ENCODE results near the gene MSRB1.
"Not testable (repeated sequence)": the region's sequence is repeated elsewhere in the genome, so short reads cannot be mapped to it uniquely, and the experiment has no call there.

Gene MSRB1

DNA sequence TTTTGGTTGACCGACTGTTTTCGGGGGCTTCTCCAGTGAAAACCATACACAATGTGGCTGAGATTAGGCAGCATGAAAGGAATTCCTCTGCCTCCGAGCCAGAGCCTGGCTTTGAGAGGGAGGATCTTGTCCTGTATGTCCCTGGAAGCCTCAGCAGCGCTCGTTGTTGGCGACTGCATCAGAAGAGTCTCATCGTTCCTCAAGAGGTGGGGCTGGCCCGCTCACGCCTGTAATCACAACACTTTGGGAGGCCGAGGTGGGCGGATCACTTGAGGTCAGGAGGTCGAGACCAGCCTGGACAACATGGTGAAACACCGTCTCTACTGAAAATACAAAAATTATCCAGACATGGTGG, 39.8 kb downstream of the MSRB1 start:
- DNase-seq (ENCODE audit: low read depth), result no peak
- no peak overlapping the region for H3K4me3 ChIP-seq (ENCODE audit: low read depth, low read length)
- in situ Hi-C loops (cut with HindIII; ENCODE audit: low sequenced_read_pairs), result no loop called here
- TF ChIP-seq, protein P1, sequence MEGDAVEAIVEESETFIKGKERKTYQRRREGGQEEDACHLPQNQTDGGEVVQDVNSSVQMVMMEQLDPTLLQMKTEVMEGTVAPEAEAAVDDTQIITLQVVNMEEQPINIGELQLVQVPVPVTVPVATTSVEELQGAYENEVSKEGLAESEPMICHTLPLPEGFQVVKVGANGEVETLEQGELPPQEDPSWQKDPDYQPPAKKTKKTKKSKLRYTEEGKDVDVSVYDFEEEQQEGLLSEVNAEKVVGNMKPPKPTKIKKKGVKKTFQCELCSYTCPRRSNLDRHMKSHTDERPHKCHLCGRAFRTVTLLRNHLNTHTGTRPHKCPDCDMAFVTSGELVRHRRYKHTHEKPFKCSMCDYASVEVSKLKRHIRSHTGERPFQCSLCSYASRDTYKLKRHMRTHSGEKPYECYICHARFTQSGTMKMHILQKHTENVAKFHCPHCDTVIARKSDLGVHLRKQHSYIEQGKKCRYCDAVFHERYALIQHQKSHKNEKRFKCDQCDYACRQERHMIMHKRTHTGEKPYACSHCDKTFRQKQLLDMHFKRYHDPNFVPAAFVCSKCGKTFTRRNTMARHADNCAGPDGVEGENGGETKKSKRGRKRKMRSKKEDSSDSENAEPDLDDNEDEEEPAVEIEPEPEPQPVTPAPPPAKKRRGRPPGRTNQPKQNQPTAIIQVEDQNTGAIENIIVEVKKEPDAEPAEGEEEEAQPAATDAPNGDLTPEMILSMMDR (IDR thresholded peaks at IDR 0.05; ENCODE audit: low read depth, low read length, missing control alignments), result no peak

DNA sequence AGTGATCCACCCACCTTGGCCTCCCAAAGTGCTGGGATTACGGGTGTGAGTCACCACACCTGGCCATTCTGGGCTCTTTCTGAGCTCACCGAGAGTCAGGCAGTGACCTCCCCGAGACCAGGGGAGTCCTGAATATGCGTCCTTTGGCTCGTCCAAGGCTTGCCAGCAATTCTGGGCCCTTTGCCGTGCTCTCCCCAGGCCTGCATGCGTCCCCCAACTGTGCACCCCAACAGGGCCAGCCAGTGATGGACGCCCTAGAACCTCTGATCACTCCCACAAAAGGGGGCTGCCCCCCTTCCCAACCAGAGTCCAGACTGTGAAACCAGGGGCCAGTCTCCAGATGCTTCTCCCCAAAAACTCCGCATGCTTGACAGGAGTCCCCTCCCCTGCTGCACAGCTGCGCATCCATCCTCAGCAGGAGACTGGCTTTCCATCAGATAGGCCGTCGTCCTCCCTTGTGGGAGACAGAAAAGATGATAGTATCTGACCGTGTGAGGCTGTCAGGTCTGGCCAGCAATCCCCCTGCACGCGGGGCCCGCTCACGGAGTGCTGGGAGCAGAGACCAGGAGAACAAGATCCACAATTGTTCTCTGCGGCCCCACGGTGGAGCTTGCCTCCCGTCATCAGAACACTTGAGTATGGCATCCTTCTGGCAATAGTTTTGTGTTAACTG, 40.3 kb downstream of the MSRB1 start:
- no peak for DNase-seq (ENCODE audit: low read depth)
- TF ChIP-seq, protein P1 (IDR thresholded peaks at IDR 0.05; ENCODE audit: low read depth, low read length, missing control alignments), result no peak
- in situ Hi-C loops (cut with HindIII; ENCODE audit: low sequenced_read_pairs), result no loop called here
- H3K4me3 ChIP-seq (ENCODE audit: low read depth, low read length), result no peak overlapping the region

DNA sequence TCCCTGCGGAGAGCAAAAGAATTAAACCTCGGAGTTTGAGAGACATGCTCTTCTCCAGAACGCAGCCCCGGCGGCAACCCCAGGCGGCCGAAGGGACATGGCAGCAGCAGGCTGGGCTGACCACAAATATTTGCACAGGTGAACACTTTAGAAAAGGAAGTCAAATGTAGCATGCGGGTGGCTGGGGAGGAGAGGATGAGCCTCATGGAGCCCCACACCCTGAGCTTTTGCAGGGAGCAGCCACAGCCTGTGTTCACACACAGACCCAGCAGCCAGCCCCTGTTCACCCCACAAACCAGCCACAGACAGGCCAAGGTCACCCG, 42.6 kb downstream of the MSRB1 start:
- in situ Hi-C loops (cut with HindIII; ENCODE audit: low sequenced_read_pairs), result no loop called here
- no peak for DNase-seq (ENCODE audit: low read depth)

DNA sequence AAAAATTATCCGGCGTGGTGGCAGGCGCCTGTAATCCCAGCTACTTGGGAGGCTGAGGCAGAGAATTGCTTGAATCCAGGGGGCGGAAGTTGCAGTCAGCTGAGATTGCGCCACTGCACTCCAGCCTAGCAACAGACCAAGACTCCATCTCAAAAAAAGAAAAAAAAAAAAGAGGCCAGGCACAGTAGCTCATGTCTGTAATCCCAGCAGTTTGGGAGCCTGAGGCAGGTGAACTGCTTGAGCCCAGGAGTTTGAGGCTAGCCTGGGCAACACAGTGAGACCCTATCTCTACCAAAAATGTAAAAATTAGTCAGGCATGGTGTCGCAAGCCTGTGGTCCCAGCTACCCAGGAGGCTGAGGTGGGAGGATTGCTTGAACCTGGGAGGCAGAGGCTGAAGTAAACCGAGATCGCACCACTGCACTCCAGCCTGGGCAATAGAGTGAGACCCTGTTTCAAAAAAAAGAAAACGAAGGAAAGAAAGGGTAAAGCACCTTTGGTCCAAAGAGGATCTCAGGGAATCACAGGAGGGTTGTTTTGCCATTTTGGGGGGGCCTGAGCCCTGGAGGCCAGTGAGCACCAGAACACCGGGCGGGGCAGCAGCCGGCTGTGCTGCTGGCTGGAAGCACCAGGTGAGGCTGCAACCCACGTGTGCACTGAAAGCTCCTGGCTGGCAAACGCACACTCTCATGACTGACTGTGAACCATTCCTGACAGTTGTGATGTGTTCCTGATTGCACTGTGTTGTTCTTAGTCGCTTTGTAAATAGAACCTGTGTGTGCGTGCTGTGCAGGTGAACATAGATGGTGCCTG, 43.2 kb downstream of the MSRB1 start:
- no peak overlapping the region for H3K4me3 ChIP-seq (ENCODE audit: low read depth, low read length)
- in situ Hi-C loops (cut with HindIII; ENCODE audit: low sequenced_read_pairs), result no loop called here
- TF ChIP-seq, protein P1 (IDR thresholded peaks at IDR 0.05; ENCODE audit: low read depth, low read length, missing control alignments), result no peak
- no peak for DNase-seq (ENCODE audit: low read depth)

More for the DNA sequence above, 42.6 kb downstream of the MSRB1 start:
- TF ChIP-seq, protein P1 (IDR thresholded peaks at IDR 0.05; ENCODE audit: low read depth, low read length, missing control alignments), result no peak
- no peak overlapping the region for H3K4me3 ChIP-seq (ENCODE audit: low read depth, low read length)

DNA sequence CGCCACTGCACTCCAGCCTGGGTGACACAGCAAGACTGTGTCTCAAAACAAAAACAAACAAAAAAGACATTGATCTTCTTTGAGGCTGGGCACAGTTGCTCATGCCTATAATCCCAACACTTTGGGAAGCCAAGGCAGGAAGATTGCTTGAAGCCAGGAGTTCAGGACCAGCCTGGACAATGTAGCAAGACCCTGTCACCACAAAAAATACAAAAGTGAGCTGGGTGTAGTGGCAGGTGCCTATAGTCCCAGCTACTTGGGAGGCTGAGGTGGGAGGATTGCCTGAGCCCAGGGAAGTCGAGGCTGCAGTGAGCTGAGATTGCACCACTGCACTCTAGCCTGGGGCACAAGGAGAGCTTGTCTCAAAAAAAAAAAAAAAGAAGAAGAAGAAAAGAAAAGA, 45.3 kb downstream of the MSRB1 start:
- DNase-seq (ENCODE audit: low read depth); H3K4me3 ChIP-seq (ENCODE audit: low read depth, low read length); in situ Hi-C loops (cut with HindIII; ENCODE audit: low sequenced_read_pairs): not testable (repeated sequence)

DNA sequence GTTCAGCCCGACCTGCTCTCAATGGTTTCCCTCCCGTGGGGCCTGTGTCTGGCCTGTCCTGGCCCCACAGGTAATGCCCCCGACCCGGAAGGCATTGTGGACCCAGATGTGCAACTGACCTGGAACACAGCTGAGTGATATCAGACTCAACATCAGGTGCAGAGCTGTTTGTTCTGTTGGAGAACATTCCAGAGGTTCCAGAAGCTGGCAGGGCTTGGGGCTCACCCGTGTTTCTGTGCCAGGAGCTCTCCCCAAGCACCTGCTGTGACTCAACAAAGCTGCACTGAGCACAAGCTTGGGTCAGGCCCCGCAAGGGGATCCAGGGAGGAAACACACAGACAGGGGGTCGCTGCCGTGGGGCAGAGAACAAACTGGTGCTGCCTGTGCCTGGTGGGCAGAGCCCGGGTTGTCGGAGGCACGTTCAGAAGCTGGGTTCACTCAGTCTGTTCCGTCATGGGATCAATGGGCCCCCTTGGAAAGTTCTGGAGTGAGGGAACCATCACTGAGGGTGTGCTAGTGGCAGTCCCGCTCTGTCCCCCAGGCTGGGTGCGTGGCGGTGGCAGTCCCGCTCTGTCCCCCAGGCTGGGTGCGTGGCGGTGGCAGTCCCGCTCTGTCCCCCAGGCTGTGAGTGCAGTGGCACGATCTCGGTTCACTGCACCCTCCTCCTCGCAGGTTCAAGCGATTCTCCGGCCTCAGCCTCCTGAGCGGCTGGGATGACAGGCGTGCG, 46.9 kb downstream of the MSRB1 start:
- DNase-seq (ENCODE audit: low read depth), result no peak
- TF ChIP-seq, protein P1 (IDR thresholded peaks at IDR 0.05; ENCODE audit: low read depth, low read length, missing control alignments), result no peak
- in situ Hi-C loops (cut with HindIII; ENCODE audit: low sequenced_read_pairs), result no loop called here
- no peak overlapping the region for H3K4me3 ChIP-seq (ENCODE audit: low read depth, low read length)

DNA sequence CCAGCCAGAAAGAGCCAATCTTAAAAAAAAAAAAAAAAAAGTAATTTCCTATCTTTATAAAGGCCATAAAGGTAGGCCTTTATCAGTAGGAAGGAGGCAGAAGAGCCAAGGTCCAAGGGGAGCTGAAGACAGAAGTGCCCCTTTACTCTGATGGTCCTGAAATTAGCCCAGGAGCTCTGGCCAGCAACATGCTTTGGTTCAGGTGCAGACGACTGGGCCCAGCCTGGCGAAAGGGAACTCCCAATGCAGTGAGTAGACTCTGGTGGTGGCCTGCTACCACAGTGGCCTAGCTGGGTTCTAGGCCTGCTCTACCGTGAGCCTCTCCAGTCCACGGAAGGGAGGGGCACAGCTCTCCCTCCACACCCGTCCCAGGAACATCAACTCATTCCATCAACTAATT, 47.9 kb downstream of the MSRB1 start:
- TF ChIP-seq, protein P1 (IDR thresholded peaks at IDR 0.05; ENCODE audit: low read depth, low read length, missing control alignments), result no peak
- in situ Hi-C loops (cut with HindIII; ENCODE audit: low sequenced_read_pairs), result no loop called here
- DNase-seq (ENCODE audit: low read depth), result no peak
- no peak overlapping the region for H3K4me3 ChIP-seq (ENCODE audit: low read depth, low read length)

Measured in astrocyte of the cerebellum (primary cell).